ENCODE results near the gene TMEM260. TPM values are rescaled to one million over a fixed set of nuclear protein-coding genes. Genes with fewer than 3 reads are reported as not detected.
"Not testable (repeated sequence)": the region's sequence is repeated elsewhere in the genome, so short reads cannot be mapped to it uniquely, and the experiment has no call there.

Gene TMEM260
- total RNA-seq, 4 donors from 2014 or later, result 8.7 to 17.8 (median 11.2) TPM

DNA sequence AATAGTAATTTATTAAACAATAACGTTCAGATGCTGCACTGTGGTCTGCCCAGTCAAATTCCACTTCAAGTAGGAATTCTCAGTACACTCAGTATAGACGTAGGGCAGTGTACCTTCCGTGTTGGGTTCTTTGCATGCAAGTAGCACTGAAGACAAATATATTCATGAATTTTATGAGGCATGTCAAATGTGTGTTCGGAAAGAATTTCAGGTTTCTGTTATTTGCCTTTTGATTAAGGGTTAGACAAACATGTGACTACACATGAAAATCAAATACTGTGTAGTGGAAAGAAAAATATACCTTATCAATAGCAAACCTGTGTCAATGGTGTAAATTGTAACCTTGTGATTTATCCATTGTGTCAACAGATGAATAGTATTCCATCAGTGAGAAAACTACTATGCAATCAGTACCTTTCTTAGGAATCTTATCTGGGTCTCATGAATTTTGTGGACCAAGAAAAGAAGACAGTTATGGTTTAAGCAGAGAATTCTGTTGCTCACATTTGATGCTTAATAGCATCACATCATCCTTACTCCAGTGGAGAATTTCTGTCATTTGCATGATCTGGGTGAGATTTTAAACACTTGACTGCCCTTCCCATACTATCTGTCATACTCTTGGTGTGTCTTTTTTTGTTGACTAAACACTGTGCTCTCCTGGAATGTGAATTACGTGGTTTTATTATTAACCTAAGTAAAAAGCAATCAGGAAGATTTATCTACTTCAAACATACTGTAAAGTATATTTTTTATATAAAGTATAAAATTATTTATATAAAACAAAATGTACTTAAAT, 13.3 kb downstream of the TMEM260 start:
- Histone ChIP-seq H3K36me3 (peaks cover 0 to 38% of the 10 kb centered on the region in 2 donors), H3K9me3 (no peaks in the 10 kb centered on the region), H3K4me3 (no peak overlapping the region), H3K4me1 (no peaks in the 10 kb centered on the region), H3K27me3 (no peaks in the 10 kb centered on the region), H3K27ac (no peak overlapping the region)
- TF ChIP-seq, protein P1, sequence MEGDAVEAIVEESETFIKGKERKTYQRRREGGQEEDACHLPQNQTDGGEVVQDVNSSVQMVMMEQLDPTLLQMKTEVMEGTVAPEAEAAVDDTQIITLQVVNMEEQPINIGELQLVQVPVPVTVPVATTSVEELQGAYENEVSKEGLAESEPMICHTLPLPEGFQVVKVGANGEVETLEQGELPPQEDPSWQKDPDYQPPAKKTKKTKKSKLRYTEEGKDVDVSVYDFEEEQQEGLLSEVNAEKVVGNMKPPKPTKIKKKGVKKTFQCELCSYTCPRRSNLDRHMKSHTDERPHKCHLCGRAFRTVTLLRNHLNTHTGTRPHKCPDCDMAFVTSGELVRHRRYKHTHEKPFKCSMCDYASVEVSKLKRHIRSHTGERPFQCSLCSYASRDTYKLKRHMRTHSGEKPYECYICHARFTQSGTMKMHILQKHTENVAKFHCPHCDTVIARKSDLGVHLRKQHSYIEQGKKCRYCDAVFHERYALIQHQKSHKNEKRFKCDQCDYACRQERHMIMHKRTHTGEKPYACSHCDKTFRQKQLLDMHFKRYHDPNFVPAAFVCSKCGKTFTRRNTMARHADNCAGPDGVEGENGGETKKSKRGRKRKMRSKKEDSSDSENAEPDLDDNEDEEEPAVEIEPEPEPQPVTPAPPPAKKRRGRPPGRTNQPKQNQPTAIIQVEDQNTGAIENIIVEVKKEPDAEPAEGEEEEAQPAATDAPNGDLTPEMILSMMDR (IDR thresholded peaks at IDR 0.05), result no peak
- TF ChIP-seq POLR2A (IDR thresholded peaks at IDR 0.05) (no peak), POLR2AphosphoS5 (IDR thresholded peaks at IDR 0.05) (no peak)
- WGBS, 2 donors (ENCODE audit: low coverage in 1 of 2), result 66 to 73% methylated on average over 5 of the region's 5 CpGs
- ATAC-seq, result no peak

- no peaks in the 10 kb centered on the region for H3K27me3 ChIP-seq
- no peak overlapping the region for H3K27ac ChIP-seq
- 63 to 88% methylated on average over 1 of the region's 1 CpG for WGBS, 2 donors (ENCODE audit: low coverage in 1 of 2)
- peaks cover 0 to 40% of the 10 kb centered on the region in 2 donors for H3K36me3 ChIP-seq
- ATAC-seq, result no peak
- TF ChIP-seq POLR2A (IDR thresholded peaks at IDR 0.05), result no peak
- no peak for TF ChIP-seq EP300 (IDR thresholded peaks at IDR 0.05)
- TF ChIP-seq, protein P1 (IDR thresholded peaks at IDR 0.05), result no peak
- no peak for TF ChIP-seq POLR2AphosphoS5 (IDR thresholded peaks at IDR 0.05)
- H3K4me3 ChIP-seq, result no peak overlapping the region
- H3K9me3 ChIP-seq, result no peaks in the 10 kb centered on the region
- H3K4me1 ChIP-seq, result no peaks in the 10 kb centered on the region
Observed at GRCh38 chr14:56594428-56594827, 14.8 kb downstream of the TMEM260 start.

DNA sequence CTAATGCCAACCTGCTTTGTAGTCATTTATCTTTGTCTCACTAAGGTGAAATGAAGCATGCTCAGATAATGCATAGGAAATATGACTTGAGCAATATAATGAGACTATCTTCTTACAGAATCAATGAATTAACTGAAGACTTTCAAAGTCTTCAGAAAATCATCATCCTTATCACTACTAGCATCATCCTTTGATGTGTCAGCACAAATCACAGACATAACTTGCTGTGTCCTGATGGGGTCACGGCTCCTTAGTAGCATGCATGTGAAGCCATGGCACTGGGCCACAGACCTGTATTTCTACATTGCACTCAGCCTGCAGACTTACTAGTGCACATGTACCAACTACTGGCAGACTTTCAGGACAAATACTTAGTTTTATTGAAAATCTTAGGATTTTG, 18.9 kb downstream of the TMEM260 start:
- TF ChIP-seq POLR2AphosphoS5 (IDR thresholded peaks at IDR 0.05), result no peak
- no peak for TF ChIP-seq POLR2A (IDR thresholded peaks at IDR 0.05)
- TF ChIP-seq EP300 (IDR thresholded peaks at IDR 0.05), result no peak
- TF ChIP-seq, protein P1 (IDR thresholded peaks at IDR 0.05), result no peak
- H3K27ac ChIP-seq, result no peak overlapping the region
- H3K9me3 ChIP-seq, result no peaks in the 10 kb centered on the region
- H3K4me3 ChIP-seq, result no peak overlapping the region
- H3K4me1 ChIP-seq, result no peaks in the 10 kb centered on the region
- ATAC-seq, result no peak
- peaks cover 0 to 30% of the 10 kb centered on the region in 2 donors for H3K36me3 ChIP-seq
- 100% methylated on average over 1 of the region's 1 CpG for WGBS, 2 donors (ENCODE audit: low coverage in 1 of 2)
- no peaks in the 10 kb centered on the region for H3K27me3 ChIP-seq

DNA sequence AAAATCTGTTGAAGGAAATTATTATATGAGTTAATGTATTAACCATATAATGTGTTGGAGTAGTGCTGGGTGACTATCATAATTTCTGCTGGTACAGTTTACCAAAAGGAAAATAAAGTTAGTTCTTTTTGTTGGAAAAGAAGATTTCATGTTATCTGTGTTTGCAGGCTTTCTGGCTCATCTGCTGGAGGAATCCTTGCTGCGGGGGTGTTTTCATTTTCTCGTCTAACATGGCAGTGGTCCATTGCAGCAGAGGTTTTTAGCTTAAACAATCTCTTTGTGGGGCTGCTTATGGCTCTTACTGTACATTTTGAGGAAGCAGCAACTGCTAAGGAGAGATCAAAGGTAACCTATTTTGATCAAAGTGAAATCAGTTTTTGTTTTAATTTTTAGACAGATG, 24.1 kb downstream of the TMEM260 start:
- WGBS, 2 donors (ENCODE audit: low coverage in 1 of 2), result 57 to 75% methylated on average over 1 to 2 of the region's 2 CpGs
- H3K27me3 ChIP-seq, result no peaks in the 10 kb centered on the region
- peaks cover 0 to 48% of the 10 kb centered on the region in 2 donors for H3K36me3 ChIP-seq
- no peak for ATAC-seq
- H3K9me3 ChIP-seq, result no peaks in the 10 kb centered on the region
- no peak for TF ChIP-seq POLR2AphosphoS5 (IDR thresholded peaks at IDR 0.05)
- no peak for TF ChIP-seq POLR2A (IDR thresholded peaks at IDR 0.05)
- no peak for TF ChIP-seq EP300 (IDR thresholded peaks at IDR 0.05)
- TF ChIP-seq, protein P1 (IDR thresholded peaks at IDR 0.05), result no peak
- no peak overlapping the region for H3K4me3 ChIP-seq
- H3K27ac ChIP-seq, result no peak overlapping the region
- H3K4me1 ChIP-seq, result no peaks in the 10 kb centered on the region

- Histone ChIP-seq H3K36me3 (peaks cover 0 to 76% of the 10 kb centered on the region in 2 donors), H3K4me3 (no peak overlapping the region), H3K9me3 (no peaks in the 10 kb centered on the region), H3K27me3 (no peaks in the 10 kb centered on the region), H3K27ac (no peak overlapping the region), H3K4me1 (no peaks in the 10 kb centered on the region)
- TF ChIP-seq, protein P1 (IDR thresholded peaks at IDR 0.05), result no peak
- no peak for TF ChIP-seq EP300 (IDR thresholded peaks at IDR 0.05)
- no peak for TF ChIP-seq POLR2A (IDR thresholded peaks at IDR 0.05)
- TF ChIP-seq POLR2AphosphoS5 (IDR thresholded peaks at IDR 0.05), result no peak
- 58 to 62% methylated on average over 2 of the region's 2 CpGs for WGBS, 2 donors (ENCODE audit: low coverage in 1 of 2)
- no peak for ATAC-seq
Observed at GRCh38 chr14:56608689-56609088, 29.1 kb downstream of the TMEM260 start.

DNA sequence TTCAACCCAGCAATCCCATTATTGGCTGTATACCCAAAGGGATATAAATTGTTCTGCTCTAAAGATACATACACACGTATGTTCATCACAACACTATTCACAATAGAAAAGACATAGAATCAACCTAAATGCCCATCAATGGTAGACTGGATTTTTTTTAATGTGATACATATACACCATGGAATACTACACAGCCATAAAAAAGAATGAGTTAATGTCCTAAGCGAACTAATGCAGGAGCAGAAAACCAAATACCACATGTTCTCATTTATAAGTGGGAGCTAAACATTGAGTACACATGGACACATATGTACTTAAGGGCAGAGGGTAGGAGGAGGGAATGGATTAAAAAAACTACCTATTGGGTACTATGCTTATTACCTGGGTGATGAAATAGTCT, 32.1 kb downstream of the TMEM260 start:
- 97 to 100% methylated on average over 1 to 2 of the region's 2 CpGs for WGBS, 2 donors (ENCODE audit: low coverage in 1 of 2)
- H3K36me3 ChIP-seq, result peaks cover 0 to 80% of the 10 kb centered on the region in 2 donors
- not testable (repeated sequence) for H3K27ac ChIP-seq, H3K27me3 ChIP-seq, H3K9me3 ChIP-seq, H3K4me3 ChIP-seq, H3K4me1 ChIP-seq, ATAC-seq
